Ascending aorta (tissue), 2 donors: Measurements from ENCODE around the gene NHSL1. TPM values are rescaled to one million over a fixed set of nuclear protein-coding genes. Genes with fewer than 3 reads are reported as not detected.

Source experiments
- DNase-seq, 2 donors: peaks; one replicate each; pipeline ENCODE4 v3.0.0-alpha.2; 2019; ENCODE audit warnings: low spot score in 2 of 2
- H3K27ac ChIP-seq, 2 donors: fragments of 200-600 bp; sonication (generic); one replicate each; pipeline ENCODE4 v1.5.1; 2016 to 2017; ENCODE audit warnings: mild to moderate bottlenecking in 1 of 2
- H3K27me3 ChIP-seq: fragments of 200-600 bp; sonication (generic); one replicate; pipeline ENCODE4 v1.5.1; 2017
- H3K36me3 ChIP-seq, 2 donors: fragments of 200-600 bp; sonication (generic); one replicate each; pipeline ENCODE4 v1.5.1; 2016
- H3K4me1 ChIP-seq, 2 donors: fragments of 200-600 bp; sonication (generic); one replicate each; pipeline ENCODE4 v1.5.1; 2016 to 2017; ENCODE audit warnings: mild to moderate bottlenecking in 1 of 2
- H3K4me3 ChIP-seq, 2 donors: fragments of 200-600 bp; sonication (generic); one replicate each; pipeline ENCODE4 v1.5.1; 2016 to 2017; ENCODE audit warnings: mild to moderate bottlenecking in 1 of 2
- H3K9me3 ChIP-seq, 2 donors: fragments of 200-600 bp; sonication (generic); one replicate each; pipeline ENCODE4 v1.5.1; 2016
- intact Hi-C: fragments of 100-400 bp; cut with DNase I; formaldehyde crosslinking; loops from one replicate; pipeline ENCODE4 v1.15.1; 2023
- total RNA-seq: library from RNA; depleted of rRNA; stranded (reverse); fragments of >200 nt; gene quantifications from one replicate; pipeline ENCODE4 v1.1.0, GENCODE V29; 2016
- TF ChIP-seq, protein P1 (sequence below), 3 experiments: fragments of 200-600 bp in 2 of 3; fragments of 450-650 bp in 1 of 3; sonication (generic) in 2 of 3; IDR thresholded peaks; one replicate each; pipeline ENCODE4 v1.5.1; 2016 to 2019; ENCODE audit warnings: antibody characterized with exemption in 3 of 3, mild to moderate bottlenecking in 1 of 3, moderate library complexity in 1 of 3

The NHSL1 gene
- total RNA-seq, 1 donor from 2014 or later, result 10.4 TPM

DNA sequence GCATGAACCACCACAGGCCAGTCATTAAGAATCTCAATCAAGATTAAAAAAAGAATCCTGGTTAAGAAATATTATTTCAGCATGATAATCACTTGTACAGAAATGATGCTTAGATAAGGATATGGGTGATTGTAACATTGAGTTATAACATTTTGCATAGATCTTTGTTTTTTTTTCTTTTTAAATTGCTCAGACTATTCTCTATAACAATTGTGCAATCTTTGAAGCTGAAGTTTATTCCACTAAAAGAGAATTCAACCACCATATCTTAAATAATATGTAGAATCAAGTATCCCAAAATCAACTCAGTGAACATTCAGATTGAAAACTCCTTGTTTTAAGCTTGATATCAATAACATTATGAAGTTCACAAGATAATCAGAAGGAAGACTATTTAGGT, 122.3 kb downstream of the NHSL1 start:
- TF ChIP-seq, protein P1, sequence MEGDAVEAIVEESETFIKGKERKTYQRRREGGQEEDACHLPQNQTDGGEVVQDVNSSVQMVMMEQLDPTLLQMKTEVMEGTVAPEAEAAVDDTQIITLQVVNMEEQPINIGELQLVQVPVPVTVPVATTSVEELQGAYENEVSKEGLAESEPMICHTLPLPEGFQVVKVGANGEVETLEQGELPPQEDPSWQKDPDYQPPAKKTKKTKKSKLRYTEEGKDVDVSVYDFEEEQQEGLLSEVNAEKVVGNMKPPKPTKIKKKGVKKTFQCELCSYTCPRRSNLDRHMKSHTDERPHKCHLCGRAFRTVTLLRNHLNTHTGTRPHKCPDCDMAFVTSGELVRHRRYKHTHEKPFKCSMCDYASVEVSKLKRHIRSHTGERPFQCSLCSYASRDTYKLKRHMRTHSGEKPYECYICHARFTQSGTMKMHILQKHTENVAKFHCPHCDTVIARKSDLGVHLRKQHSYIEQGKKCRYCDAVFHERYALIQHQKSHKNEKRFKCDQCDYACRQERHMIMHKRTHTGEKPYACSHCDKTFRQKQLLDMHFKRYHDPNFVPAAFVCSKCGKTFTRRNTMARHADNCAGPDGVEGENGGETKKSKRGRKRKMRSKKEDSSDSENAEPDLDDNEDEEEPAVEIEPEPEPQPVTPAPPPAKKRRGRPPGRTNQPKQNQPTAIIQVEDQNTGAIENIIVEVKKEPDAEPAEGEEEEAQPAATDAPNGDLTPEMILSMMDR (IDR thresholded peaks at IDR 0.05), result no peak
- no peaks in the 10 kb centered on the region for H3K9me3 ChIP-seq
- H3K4me3 ChIP-seq, result no peak overlapping the region
- no peaks in the 10 kb centered on the region for H3K4me1 ChIP-seq
- intact Hi-C loops, result no loop called here
- DNase-seq, result no peak
- no peaks in the 10 kb centered on the region for H3K27me3 ChIP-seq
- no peaks in the 10 kb centered on the region for H3K36me3 ChIP-seq
- H3K27ac ChIP-seq, result no peak overlapping the region

DNA sequence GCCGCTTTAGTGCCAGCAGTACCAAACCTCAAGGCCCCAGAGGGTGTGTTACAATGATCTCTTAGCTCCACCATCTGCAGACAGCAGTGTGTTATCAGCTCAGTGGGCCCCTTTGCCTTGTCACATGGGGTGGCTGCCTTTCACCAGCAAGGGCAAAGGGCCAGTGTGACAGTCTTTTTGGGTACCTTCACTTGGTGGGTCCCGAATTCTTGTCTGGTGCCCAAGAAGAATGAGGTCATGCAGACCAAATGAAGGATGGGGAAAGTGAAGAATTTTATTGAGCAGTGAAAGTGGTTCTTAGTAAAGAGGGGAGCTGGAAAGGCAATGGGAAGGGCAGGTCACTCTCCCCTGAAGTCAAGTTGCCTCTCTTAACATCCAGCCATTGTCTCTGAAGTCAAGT, 124.5 kb downstream of the NHSL1 start:
- H3K4me1 ChIP-seq, result no peaks in the 10 kb centered on the region
- no peak overlapping the region for H3K4me3 ChIP-seq
- no peak for DNase-seq
- TF ChIP-seq, protein P1 (IDR thresholded peaks at IDR 0.05), result no peak
- intact Hi-C loops, result no loop called here
- no peak overlapping the region for H3K27ac ChIP-seq
- H3K9me3 ChIP-seq, result no peaks in the 10 kb centered on the region
- H3K27me3 ChIP-seq, result no peaks in the 10 kb centered on the region
- H3K36me3 ChIP-seq, result no peaks in the 10 kb centered on the region

DNA sequence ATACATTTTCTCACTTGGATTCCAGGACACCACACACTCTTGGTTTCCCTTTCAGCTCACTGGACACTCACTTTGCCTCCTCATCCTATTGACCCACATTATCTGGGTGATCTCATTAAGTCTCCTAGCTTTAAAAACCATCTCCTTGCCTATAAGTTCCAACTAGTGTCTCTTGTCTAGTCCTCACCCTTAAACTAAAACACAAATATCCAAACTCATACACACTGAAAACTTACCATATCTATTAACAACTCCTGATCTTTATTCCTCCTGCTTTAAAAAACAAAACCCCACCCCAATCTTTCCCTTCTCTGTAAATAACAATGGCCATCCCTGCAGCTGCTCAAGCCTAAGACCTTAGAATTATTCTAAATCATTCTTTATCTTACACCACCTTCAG, 125.1 kb downstream of the NHSL1 start:
- H3K27me3 ChIP-seq, result no peaks in the 10 kb centered on the region
- no peak overlapping the region for H3K4me3 ChIP-seq
- no peaks in the 10 kb centered on the region for H3K9me3 ChIP-seq
- no peak for DNase-seq
- no peaks in the 10 kb centered on the region for H3K4me1 ChIP-seq
- no peak overlapping the region for H3K27ac ChIP-seq
- TF ChIP-seq, protein P1 (IDR thresholded peaks at IDR 0.05), result no peak
- no peaks in the 10 kb centered on the region for H3K36me3 ChIP-seq
- intact Hi-C loops, result no loop called here

- Histone ChIP-seq H3K4me1 (no peaks in the 10 kb centered on the region), H3K36me3 (no peaks in the 10 kb centered on the region), H3K27me3 (no peaks in the 10 kb centered on the region), H3K9me3 (no peaks in the 10 kb centered on the region), H3K27ac (no peak overlapping the region), H3K4me3 (no peak overlapping the region)
- no peak for DNase-seq
- TF ChIP-seq, protein P1 (IDR thresholded peaks at IDR 0.05), result no peak
- intact Hi-C loops, result no loop called here
Measured at GRCh38 chr6:138372711-138373463, 126.4 kb downstream of the NHSL1 start.

Other genes starting within 250 kb of the NHSL1 start
- gene SMIM28, start 121.6 kb downstream of the NHSL1 start, total RNA-seq, result not detected
- gene HEBP2, start 95.3 kb downstream of the NHSL1 start, total RNA-seq, result 63.2 TPM